ENCODE results near the gene HES4. TPM values are rescaled to one million over a fixed set of nuclear protein-coding genes. Genes with fewer than 3 reads are reported as not detected.
A peak's percentile ranks its signal among the peaks of the same experiment; 100 is the strongest.

Gene HES4
- polyA plus RNA-seq, 1 of the 3 experiments (the other 2 are of a cell fraction): 4.7 TPM

DNA sequence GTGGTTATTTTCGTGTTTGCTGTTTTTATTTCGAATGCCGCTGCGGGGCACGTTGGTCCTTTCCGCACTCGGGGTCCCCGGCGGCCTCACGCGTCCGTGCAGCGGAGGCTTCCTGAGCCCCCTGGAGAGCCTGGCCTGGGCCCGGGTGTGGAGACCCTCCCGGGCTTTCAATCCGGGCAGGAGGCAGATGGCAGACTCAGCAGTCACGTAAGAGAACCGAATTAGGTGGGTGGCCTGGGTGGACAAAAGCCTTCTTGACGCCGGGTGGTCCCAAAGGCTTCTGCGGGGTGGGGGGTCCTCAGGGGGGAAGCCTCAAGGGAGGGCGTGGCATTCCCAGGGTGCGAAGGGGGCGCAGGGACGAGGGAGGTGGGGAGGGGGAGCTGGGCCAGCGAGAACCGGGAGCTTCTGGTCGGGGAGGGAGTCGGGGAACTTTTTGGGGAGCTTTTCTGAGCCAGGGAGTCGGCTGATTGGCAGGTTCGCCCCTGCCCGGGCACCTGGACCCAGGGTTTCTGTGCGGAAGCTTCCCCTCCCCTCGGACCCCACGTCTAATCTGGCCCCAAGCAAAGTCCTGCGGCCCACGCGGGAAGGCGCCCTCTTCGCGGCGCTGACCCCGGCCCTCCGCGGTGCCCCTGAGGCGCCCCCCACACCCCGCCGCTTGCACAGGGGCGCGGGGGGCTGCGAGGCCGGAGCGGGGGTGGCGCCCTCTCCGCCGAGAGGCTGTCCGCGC, 1.3 kb upstream of the HES4 start:
- ChIA-PET POLR2A (no interaction called here), CTCF (interaction anchor here (0.8 to 13.2 kb wide), 20 partner anchors 9 to 291 kb away, joined by 3 to 246 read pairs (median 8); partner anchors contain the start of genes AGRN, ISG15 and PERM1)
- WGBS (ENCODE audit: low lambda C conversion rate): 3% methylated on average over 27 of the region's 58 CpGs

More for the DNA sequence above, 1.3 kb upstream of the HES4 start:
- H3K79me2 ChIP-seq (ENCODE audit: insufficient read depth): no peaks in the 10 kb centered on the region
- peak overlapping the region; percentile 27 to 32; a peak in 2 of 4 replicates for H3K4me3 ChIP-seq (ENCODE audit: low read depth in 2 of 2, low read length in 1 of 2)
- TF ChIP-seq, protein P1, sequence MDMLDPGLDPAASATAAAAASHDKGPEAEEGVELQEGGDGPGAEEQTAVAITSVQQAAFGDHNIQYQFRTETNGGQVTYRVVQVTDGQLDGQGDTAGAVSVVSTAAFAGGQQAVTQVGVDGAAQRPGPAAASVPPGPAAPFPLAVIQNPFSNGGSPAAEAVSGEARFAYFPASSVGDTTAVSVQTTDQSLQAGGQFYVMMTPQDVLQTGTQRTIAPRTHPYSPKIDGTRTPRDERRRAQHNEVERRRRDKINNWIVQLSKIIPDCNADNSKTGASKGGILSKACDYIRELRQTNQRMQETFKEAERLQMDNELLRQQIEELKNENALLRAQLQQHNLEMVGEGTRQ (IDR thresholded peaks at IDR 0.05; ENCODE audit: borderline replicate concordance, low read depth, low read length): no peak
- no peak for TF ChIP-seq FOSL2 (IDR thresholded peaks at IDR 0.05; ENCODE audit: borderline replicate concordance, low read depth)
- no peak for TF ChIP-seq MEF2A (IDR thresholded peaks at IDR 0.05; ENCODE audit: borderline replicate concordance, low read depth)
- no peak for TF ChIP-seq TAF1 (IDR thresholded peaks at IDR 0.05; ENCODE audit: borderline replicate concordance, low read depth, low read length)
- no peak for TF ChIP-seq NRF1 (IDR thresholded peaks at IDR 0.05; ENCODE audit: low read depth, low read length)
- no peak for TF ChIP-seq CHD2 (IDR thresholded peaks at IDR 0.05; ENCODE audit: low read length, partially characterized antibody)
- no peak for TF ChIP-seq MXI1 (IDR thresholded peaks at IDR 0.05; ENCODE audit: low read depth, low read length)
- TF ChIP-seq, protein P2, sequence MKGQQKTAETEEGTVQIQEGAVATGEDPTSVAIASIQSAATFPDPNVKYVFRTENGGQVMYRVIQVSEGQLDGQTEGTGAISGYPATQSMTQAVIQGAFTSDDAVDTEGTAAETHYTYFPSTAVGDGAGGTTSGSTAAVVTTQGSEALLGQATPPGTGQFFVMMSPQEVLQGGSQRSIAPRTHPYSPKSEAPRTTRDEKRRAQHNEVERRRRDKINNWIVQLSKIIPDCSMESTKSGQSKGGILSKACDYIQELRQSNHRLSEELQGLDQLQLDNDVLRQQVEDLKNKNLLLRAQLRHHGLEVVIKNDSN (IDR thresholded peaks at IDR 0.05; ENCODE audit: borderline replicate concordance, low read depth): no peak
- TF ChIP-seq EP300 (IDR thresholded peaks at IDR 0.05; ENCODE audit: borderline replicate concordance in 1 of 2, low read depth in 1 of 2, low read length in 1 of 2): no peak
- no peak for TF ChIP-seq RAD21 (IDR thresholded peaks at IDR 0.05; ENCODE audit: low read length)
- no peak for TF ChIP-seq YY1 (IDR thresholded peaks at IDR 0.05; ENCODE audit: low read depth)
- no peak for TF ChIP-seq POLR2AphosphoS5 (IDR thresholded peaks at IDR 0.05; ENCODE audit: low read depth, low read length)
- TF ChIP-seq, protein P3, sequence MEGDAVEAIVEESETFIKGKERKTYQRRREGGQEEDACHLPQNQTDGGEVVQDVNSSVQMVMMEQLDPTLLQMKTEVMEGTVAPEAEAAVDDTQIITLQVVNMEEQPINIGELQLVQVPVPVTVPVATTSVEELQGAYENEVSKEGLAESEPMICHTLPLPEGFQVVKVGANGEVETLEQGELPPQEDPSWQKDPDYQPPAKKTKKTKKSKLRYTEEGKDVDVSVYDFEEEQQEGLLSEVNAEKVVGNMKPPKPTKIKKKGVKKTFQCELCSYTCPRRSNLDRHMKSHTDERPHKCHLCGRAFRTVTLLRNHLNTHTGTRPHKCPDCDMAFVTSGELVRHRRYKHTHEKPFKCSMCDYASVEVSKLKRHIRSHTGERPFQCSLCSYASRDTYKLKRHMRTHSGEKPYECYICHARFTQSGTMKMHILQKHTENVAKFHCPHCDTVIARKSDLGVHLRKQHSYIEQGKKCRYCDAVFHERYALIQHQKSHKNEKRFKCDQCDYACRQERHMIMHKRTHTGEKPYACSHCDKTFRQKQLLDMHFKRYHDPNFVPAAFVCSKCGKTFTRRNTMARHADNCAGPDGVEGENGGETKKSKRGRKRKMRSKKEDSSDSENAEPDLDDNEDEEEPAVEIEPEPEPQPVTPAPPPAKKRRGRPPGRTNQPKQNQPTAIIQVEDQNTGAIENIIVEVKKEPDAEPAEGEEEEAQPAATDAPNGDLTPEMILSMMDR (IDR thresholded peaks at IDR 0.05): no peak
- TF ChIP-seq, protein P4, sequence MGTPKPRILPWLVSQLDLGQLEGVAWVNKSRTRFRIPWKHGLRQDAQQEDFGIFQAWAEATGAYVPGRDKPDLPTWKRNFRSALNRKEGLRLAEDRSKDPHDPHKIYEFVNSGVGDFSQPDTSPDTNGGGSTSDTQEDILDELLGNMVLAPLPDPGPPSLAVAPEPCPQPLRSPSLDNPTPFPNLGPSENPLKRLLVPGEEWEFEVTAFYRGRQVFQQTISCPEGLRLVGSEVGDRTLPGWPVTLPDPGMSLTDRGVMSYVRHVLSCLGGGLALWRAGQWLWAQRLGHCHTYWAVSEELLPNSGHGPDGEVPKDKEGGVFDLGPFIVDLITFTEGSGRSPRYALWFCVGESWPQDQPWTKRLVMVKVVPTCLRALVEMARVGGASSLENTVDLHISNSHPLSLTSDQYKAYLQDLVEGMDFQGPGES (IDR thresholded peaks at IDR 0.05; ENCODE audit: low read depth, low read length): no peak
- no peak for TF ChIP-seq FOXM1 (IDR thresholded peaks at IDR 0.05; ENCODE audit: low read depth)
- no peak for TF ChIP-seq TCF12 (IDR thresholded peaks at IDR 0.05)
- TF ChIP-seq ELF1 (IDR thresholded peaks at IDR 0.05): no peak
- TF ChIP-seq SIN3A (IDR thresholded peaks at IDR 0.05; ENCODE audit: borderline replicate concordance, low read depth, low read length): no peak
- TF ChIP-seq FOXJ3 (CRISPR knock-in tag; IDR thresholded peaks at IDR 0.05): no peak
- TF ChIP-seq GABPA (IDR thresholded peaks at IDR 0.05; ENCODE audit: low read depth): no peak
- peaks cover 12% of the 10 kb centered on the region; the same call in 1 of the 2 replicates for H3K27me3 ChIP-seq (ENCODE audit: insufficient read depth)
- peak overlapping the region; percentile 46; the same call in 1 of the 2 replicates for H2AFZ ChIP-seq (ENCODE audit: low read depth)
- peak overlapping the region; percentile 78; the same call in 1 of the 2 replicates for H3K4me2 ChIP-seq
- H3F3A ChIP-seq (replicated peaks; ENCODE audit: insufficient read depth): no peaks in the 10 kb centered on the region
- DNase-seq: peak; percentile 46
- no peaks in the 10 kb centered on the region for H3K9me3 ChIP-seq
- no peaks in the 10 kb centered on the region for H3K36me3 ChIP-seq (replicated peaks in 1 of 2; ENCODE audit: control insufficient read depth in 1 of 2, insufficient read depth in 2 of 2, low read length in 1 of 2)
- no peaks in the 10 kb centered on the region for H4K20me1 ChIP-seq (ENCODE audit: insufficient read depth)
- H3K4me1 ChIP-seq (ENCODE audit: control insufficient read depth in 1 of 2, insufficient read depth in 2 of 2, low read depth in 1 of 2, low read length in 1 of 2): peaks cover 0 to 38% of the 10 kb centered on the region in 2 experiments; a peak in 1 of 4 replicates
- no peak overlapping the region for H3K27ac ChIP-seq (ENCODE audit: low read depth in 2 of 2, low read length in 1 of 2)
- no peaks in the 10 kb centered on the region for H3K9me2 ChIP-seq
- H3K9ac ChIP-seq: peak overlapping the region; percentile 28; the same call in 1 of the 2 replicates
